ENCODE results near the gene SIM1.
A peak's percentile ranks its signal among the peaks of the same experiment; 100 is the strongest.

SIM1 gene

DNA sequence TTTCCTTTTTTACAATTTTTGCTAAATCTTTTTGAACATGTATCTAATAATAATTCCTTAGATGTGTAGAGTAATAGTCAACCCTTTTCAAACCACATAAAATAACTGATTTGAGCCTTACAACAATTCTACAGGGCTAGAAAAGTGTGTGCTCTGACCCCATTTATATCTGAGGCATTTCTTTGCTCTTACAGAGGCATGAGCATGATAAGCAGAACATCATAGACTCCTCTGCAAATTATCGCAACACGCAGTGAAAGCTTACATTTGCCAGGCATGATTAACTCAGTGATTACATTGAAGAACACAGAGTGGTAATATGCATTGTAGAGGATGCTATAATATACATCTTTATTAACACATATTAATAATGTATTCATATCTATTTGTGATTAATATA is 120.4 kb downstream of the SIM1 start:
- H4K20me1 ChIP-seq (ENCODE audit: insufficient read depth, low read length), result no peaks in the 10 kb centered on the region
- no peaks in the 10 kb centered on the region for H3K36me3 ChIP-seq (ENCODE audit: insufficient read depth, low read length)
- H3K4me1 ChIP-seq (ENCODE audit: insufficient read depth, low read length), result peaks cover 66% of the 10 kb centered on the region
- H2AFZ ChIP-seq (ENCODE audit: low read depth, low read length), result 0 out of 2 replicates have a peak overlapping the region, but pooled peaks have one; percentile 20
- TF ChIP-seq, protein P1, sequence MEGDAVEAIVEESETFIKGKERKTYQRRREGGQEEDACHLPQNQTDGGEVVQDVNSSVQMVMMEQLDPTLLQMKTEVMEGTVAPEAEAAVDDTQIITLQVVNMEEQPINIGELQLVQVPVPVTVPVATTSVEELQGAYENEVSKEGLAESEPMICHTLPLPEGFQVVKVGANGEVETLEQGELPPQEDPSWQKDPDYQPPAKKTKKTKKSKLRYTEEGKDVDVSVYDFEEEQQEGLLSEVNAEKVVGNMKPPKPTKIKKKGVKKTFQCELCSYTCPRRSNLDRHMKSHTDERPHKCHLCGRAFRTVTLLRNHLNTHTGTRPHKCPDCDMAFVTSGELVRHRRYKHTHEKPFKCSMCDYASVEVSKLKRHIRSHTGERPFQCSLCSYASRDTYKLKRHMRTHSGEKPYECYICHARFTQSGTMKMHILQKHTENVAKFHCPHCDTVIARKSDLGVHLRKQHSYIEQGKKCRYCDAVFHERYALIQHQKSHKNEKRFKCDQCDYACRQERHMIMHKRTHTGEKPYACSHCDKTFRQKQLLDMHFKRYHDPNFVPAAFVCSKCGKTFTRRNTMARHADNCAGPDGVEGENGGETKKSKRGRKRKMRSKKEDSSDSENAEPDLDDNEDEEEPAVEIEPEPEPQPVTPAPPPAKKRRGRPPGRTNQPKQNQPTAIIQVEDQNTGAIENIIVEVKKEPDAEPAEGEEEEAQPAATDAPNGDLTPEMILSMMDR (IDR thresholded peaks at IDR 0.05; ENCODE audit: borderline replicate concordance, extremely low read depth, low read length, poor library complexity, severe bottlenecking), result no peak
- no peak for TF ChIP-seq EZH2 (IDR thresholded peaks at IDR 0.05; ENCODE audit: borderline replicate concordance, low read depth, low read length, severe bottlenecking)
- no peaks in the 10 kb centered on the region for H3K79me2 ChIP-seq (ENCODE audit: insufficient read depth, low read length)
- ATAC-seq (ENCODE audit: insufficient read depth, low read depth), result no peak
- H3K9me3 ChIP-seq (ENCODE audit: insufficient read depth, low read length, severe bottlenecking), result no peaks in the 10 kb centered on the region
- no peak overlapping the region for H3K4me2 ChIP-seq (ENCODE audit: insufficient read depth, low read length)
- no peak for DNase-seq
- H3K4me3 ChIP-seq (ENCODE audit: low read depth in 1 of 2, low read length in 2 of 2), result no peak overlapping the region
- no peak overlapping the region for H3K9ac ChIP-seq (ENCODE audit: low read depth, low read length)
- peak overlapping the region; percentile 2; the same call in 1 of the 2 replicates for H3K27ac ChIP-seq (ENCODE audit: low read length)
- H3K27me3 ChIP-seq (ENCODE audit: insufficient read depth, low read length, poor library complexity), result no peaks in the 10 kb centered on the region

DNA sequence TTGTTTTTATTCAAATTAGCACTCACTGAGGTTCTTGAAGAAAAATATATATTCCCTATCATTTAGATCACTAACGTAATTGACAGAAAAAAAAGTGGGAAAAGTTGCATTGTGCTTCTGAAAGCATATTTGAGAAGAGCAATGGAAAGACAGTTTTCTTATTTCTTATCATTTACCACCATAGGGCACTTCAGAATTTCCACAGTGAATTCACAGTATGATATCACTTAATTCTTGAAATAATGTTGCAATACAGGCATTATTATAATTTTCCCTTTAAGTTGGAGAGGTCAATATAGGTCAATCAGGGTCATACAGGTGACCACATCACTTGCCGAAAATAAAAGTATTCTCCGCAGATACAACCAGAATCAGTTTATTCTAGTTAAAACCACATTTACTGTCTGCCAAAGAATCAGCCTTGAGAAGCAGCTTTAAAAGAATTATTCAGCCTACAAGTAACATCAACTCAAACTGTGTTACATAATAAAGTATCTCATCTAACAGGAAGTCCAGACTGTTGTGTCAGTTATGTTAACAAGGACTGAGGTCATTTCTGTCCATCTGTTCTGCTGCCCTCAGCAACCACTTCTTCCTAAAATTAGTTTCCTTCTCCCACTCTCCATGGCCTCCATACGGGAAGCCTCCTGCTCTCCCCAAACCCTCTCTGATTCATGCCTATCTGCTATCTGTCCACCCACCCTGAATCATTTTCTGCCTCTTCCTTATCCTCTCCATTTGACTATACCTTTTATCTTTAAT is 121.2 kb downstream of the SIM1 start:
- ATAC-seq (ENCODE audit: insufficient read depth, low read depth) (no peak), DNase-seq (no peak)
- Histone ChIP-seq H3K4me1 (ENCODE audit: insufficient read depth, low read length) (peaks cover 58% of the 10 kb centered on the region), H3K27me3 (ENCODE audit: insufficient read depth, low read length, poor library complexity) (no peaks in the 10 kb centered on the region), H3K4me2 (ENCODE audit: insufficient read depth, low read length) (no peak overlapping the region), H3K36me3 (ENCODE audit: insufficient read depth, low read length) (no peaks in the 10 kb centered on the region), H3K79me2 (ENCODE audit: insufficient read depth, low read length) (no peaks in the 10 kb centered on the region), H2AFZ (ENCODE audit: low read depth, low read length) (no peak overlapping the region), H3K27ac (ENCODE audit: low read length) (peak overlapping the region; percentile 47), H4K20me1 (ENCODE audit: insufficient read depth, low read length) (no peaks in the 10 kb centered on the region), H3K9me3 (ENCODE audit: insufficient read depth, low read length, severe bottlenecking) (no peaks in the 10 kb centered on the region), H3K9ac (ENCODE audit: low read depth, low read length) (no peak overlapping the region), H3K4me3 (ENCODE audit: low read depth in 1 of 2, low read length in 2 of 2) (no peak overlapping the region)
- TF ChIP-seq, protein P1 (IDR thresholded peaks at IDR 0.05; ENCODE audit: borderline replicate concordance, extremely low read depth, low read length, poor library complexity, severe bottlenecking), result no peak
- TF ChIP-seq EZH2 (IDR thresholded peaks at IDR 0.05; ENCODE audit: borderline replicate concordance, low read depth, low read length, severe bottlenecking), result no peak

DNA sequence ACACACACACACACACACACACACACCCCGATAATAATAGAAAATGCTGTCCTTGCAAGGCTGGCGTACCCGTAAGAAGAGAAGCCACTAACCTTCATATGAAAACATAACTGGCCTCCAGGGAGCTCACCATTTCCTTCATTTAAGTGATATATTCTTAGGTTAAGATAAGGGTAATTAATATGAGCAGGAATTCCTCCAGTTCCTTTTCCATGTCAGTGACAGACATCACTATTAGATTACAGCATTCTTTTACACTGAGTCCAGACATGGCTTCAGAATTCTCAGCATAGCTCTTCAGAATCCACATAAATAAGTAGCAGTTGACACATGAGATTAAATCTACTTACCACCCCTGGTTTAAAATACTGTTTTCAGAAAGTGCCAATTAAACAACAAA is 121.9 kb downstream of the SIM1 start:
- H3K27ac ChIP-seq (ENCODE audit: low read length), result peak overlapping the region; percentile 36; the same call in 1 of the 2 replicates
- ATAC-seq (ENCODE audit: insufficient read depth, low read depth) (no peak), DNase-seq (no peak)
- H4K20me1 ChIP-seq (ENCODE audit: insufficient read depth, low read length), result no peaks in the 10 kb centered on the region
- H3K9me3 ChIP-seq (ENCODE audit: insufficient read depth, low read length, severe bottlenecking), result no peaks in the 10 kb centered on the region
- peak overlapping the region; percentile 45; the same call in 1 of the 2 replicates for H2AFZ ChIP-seq (ENCODE audit: low read depth, low read length)
- H3K4me3 ChIP-seq (ENCODE audit: low read depth in 1 of 2, low read length in 2 of 2), result no peak overlapping the region
- no peaks in the 10 kb centered on the region for H3K79me2 ChIP-seq (ENCODE audit: insufficient read depth, low read length)
- no peak overlapping the region for H3K4me2 ChIP-seq (ENCODE audit: insufficient read depth, low read length)
- no peak for TF ChIP-seq EZH2 (IDR thresholded peaks at IDR 0.05; ENCODE audit: borderline replicate concordance, low read depth, low read length, severe bottlenecking)
- TF ChIP-seq, protein P1 (IDR thresholded peaks at IDR 0.05; ENCODE audit: borderline replicate concordance, extremely low read depth, low read length, poor library complexity, severe bottlenecking), result no peak
- H3K4me1 ChIP-seq (ENCODE audit: insufficient read depth, low read length), result peaks cover 55% of the 10 kb centered on the region
- no peak overlapping the region for H3K9ac ChIP-seq (ENCODE audit: low read depth, low read length)
- no peaks in the 10 kb centered on the region for H3K36me3 ChIP-seq (ENCODE audit: insufficient read depth, low read length)
- no peaks in the 10 kb centered on the region for H3K27me3 ChIP-seq (ENCODE audit: insufficient read depth, low read length, poor library complexity)

Measured in DND-41 (cell line).